OCI-M2 (cell line): ENCODE results near the gene GLT6D1.
"Not testable (repeated sequence)": the region's sequence is repeated elsewhere in the genome, so short reads cannot be mapped to it uniquely, and the experiment has no call there.

Source experiments
- DNase-seq: peaks from one replicate; lab custom pipeline; 2025; ENCODE audit not compliant: unreplicated experiment; lab: John Stamatoyannopoulos, UW

GLT6D1 gene

DNA sequence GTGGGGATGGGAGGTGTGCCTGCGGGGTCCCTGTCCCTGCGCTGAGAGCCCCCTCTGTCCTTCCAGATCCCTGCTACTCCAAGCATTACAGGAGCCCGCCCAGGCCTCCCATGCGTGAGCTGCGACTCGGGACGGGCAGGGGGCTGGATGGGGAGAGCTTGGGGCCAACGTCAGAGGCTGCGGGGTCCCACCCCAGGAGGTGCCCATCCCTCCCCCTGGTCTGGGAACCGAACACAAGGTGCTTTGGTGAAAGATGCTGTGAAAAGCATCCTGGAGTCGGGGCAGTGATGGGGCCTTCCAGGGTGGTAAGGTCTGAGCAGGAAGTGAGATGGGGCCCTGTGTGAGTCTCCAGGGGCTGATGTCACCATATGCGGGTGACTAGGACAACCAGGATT is 26.5 kb upstream of the GLT6D1 start:
- no peak for DNase-seq

DNA sequence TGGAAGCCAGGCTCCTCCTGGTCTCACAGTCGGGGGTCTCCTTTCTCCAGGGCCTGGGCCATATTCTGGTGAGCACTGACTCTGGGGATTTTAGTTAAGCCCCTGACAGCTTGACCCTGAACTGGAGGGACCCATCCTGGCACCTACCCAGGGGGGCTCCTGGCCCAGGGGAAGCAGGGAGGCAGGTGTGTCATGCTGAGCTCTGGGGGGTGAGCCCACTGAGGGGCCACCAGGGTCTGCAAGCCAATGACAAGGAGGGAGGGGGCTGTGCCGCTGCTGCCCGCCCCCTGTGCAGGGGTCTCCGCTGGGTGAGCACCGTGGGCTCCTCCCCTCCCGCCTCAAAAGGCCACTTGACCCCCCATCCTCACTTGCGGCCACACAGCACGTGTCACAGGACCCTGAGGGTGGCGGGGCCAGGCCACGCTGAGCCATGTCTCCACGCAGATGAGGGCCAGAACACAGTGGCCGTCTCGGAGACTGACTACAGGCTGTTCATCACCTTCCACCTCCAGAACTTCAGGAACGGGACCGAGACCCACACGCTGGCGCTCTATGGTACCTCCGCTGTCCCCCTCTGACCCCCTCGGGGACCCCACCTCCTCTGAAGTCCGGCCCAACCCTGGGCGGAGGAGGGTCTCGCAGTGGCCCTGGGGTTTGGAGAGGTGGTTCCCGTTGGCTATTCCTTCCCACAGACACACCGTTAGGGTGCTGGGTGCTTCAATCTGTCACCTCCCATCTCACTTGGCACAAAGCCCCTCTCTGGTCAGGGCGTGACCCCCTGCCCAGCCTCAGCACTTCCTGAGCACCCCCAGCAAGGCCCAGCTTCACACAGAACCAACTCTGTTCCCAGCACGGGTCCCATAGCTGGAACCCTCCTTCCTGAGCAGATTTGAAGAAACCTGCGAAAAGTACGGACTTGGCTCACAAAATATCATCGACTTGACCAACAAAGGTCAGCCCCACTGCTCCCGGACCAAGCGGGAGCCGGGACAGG is 25.8 kb upstream of the GLT6D1 start:
- DNase-seq, result no peak

GRCh38 chr9:135664266-135664665 is 24.9 kb upstream of the GLT6D1 start:
- DNase-seq, result no peak

DNA sequence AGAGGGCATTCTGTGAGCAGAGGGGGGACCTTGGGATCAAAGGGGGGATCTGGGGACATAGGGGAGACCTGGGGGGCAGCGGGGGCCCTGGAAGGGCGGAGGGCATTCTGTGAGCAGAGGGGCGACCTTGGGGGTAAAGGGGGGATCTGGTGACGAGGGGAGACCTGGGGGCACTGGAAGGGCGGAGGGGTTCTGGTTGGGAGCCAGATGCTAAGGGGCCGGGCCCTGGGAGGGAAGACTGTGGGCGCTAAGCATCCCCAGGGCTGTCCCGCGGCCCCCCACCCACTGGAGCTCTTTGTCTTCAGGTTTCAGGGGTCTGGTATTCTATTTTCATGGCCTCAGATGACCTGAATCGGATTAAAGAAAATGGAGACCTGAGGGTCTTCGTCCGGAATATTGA is 24.5 kb upstream of the GLT6D1 start:
- no peak for DNase-seq

DNA sequence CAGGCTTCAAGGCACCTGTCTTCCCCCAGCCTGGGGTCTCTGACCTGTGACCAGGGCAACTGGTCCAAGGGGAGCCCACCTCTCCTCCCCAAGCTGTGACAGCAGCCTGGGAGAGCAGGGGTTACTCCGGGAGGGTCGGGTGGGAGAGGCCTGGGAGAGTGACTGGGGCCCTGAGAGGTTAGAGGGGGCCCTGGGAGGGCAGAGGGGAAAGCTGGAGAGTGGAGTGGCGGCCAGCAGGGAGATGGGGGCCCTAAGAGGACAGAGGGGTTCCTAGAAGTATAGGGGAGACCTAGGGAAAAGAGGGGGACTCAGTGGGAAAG is 24.1 kb upstream of the GLT6D1 start:
- no peak for DNase-seq

DNA sequence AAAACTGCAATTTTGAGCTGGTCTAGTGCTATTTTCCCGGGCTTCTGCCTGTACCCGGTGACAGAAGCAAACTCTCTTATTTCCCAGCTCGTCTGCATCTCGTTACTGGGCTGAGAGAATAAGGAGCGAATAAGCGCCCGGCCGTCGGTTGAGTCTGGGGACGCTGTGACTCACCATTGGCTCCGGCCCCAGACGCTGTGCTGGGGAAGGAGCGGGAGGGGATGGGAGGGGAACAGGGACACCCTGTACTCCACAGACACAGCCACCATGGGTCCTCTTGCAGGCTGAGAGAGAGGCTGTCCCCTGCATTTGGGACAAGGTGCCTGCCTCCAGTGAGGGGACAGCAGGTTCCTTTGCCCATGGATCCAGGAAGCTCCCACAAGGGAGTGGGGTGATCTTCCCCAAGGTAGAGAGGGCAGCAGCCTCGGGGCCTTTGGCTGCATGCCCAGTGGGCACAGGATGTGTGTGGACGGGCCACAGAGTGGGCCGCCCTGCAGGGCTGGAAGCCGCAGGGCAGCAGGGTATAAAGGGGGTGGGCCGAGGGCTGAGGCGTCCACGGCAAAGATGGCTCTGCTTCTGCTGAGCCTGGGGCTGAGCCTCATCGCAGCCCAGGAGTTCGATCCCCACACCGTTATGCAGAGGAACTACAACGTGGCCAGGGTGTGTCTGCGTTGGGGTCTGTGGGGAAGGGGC is 23.6 kb upstream of the GLT6D1 start, which contains the start of gene LCN9:
TSS of gene LCN9 (plus strand) at position 552 of the 693 bp plus-strand sequence. CDS start at position 565, 13 bp downstream.
- DNase-seq, result no peak

- DNase-seq, result no peak
Observed at GRCh38 chr9:135661816-135662560, 22.6 kb upstream of the GLT6D1 start.

- no peak for DNase-seq
Observed at GRCh38 chr9:135660407-135660806, 21.1 kb upstream of the GLT6D1 start.

DNA sequence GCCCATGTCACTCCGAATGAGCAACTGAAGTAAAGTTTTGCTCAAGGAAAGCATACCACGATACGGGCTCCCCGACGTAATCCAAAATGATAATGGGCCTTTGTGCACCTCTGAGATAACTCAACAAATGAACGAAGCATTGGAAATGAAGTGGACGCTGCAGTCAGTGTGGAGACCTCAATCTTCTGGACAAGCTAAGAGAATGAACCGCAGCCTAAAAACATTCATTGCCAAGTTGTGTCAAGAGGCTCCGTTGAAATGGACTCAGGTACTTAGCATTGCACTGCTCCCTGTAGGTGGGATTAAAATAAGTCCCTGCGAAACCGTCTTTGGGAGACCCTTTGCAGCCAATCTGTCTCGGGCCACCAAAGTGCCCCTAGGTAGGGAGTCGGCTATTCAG is 19.9 kb upstream of the GLT6D1 start:
- no peak for DNase-seq

- no peak for DNase-seq
Observed at GRCh38 chr9:135657416-135657815, 18.1 kb upstream of the GLT6D1 start.

GRCh38 chr9:135655317-135655716 is 16.0 kb upstream of the GLT6D1 start:
- no peak for DNase-seq

DNA sequence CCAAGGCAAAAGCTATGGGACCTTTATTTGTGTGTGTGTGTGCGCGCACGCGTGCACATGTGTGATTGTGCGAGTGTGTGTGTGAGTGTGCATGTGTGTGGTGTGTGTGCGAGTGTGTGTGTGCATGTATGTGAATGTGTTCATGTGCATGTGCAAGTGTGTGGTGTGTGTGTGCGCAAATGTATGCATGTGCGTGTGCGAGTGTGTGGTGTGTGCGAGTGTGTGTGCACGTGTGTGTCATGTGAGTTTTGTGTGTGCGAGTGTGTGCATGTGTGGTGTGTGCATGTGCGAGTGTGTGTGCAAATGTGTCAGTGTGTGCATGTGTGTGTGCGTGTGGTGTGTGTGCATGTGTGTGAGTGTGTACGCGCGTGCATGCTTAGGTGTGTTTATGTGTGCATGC is 11.1 kb upstream of the GLT6D1 start:
- DNase-seq, result no peak

GRCh38 chr9:135649508-135649907 is 10.2 kb upstream of the GLT6D1 start:
- no peak for DNase-seq

GRCh38 chr9:135648494-135649410 is 9.4 kb upstream of the GLT6D1 start:
- DNase-seq, result no peak

GRCh38 chr9:135647884-135648283 is 8.5 kb upstream of the GLT6D1 start:
- DNase-seq, result no peak

DNA sequence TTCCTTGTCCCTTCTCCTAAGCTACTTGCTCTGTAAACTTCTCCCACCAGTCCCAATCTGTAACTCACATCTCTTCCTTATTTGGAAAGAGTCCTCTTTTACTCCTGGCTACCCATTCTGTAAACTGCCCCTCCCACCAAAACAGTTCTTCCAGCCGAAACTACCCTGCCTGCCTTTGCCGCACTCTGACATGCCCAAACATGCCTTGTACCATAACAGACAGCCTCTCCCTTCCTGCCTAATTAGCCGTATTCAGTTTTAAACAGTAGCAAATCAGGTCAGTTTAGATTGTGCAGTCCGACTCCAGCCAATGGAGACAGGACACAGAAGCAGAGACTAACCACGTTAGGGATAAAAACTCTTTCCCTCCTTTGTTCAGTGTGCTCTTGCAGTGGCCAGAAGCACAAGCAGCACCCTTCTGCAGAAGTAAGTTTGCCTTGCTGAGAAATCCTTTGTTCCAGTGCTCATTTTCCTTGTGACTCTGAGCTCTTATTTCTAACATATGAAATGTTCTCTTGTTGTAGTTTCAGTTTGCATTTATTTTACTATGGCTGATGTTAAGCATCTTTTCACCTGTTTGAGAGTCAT is 5.4 kb upstream of the GLT6D1 start:
- DNase-seq, result no peak

DNA sequence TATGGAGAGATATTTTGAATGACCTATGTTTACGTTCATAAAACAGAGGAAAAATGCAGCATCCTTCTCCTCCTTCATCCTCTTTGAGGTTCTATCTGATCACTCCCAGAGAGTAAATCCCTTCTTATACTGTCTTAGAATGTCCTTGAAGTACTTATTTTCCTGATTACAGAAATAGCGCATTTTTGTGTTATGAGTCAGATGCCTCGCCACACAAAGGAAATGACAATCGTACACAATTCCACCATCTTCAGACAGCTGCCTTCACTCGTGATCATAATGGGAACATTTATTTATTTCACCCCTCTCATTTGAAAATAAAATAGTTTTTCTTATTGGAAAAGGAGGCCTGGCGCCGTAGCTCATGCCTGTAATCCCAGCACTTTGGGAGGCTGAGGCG is 2.4 kb upstream of the GLT6D1 start:
- no peak for DNase-seq

DNA sequence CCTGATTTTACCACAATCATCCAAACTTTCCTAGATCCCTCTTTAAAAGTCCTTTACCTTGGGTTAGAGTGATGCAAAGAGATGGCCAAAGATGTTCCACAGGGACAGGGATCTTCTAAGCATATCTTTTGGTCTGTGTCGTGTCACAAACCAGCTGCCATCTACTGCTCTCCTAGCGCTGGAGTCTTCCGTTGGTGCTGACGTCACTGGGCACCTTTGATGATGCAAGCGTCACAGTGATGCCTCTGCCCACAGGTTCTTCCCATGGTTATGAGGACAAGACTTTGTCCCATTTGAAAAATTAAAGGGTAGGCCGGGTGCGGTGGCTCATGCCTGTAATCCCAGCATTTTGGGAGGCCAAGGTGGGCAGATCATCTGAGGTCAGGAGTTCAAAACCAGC is 1.7 kb upstream of the GLT6D1 start:
- DNase-seq, result no peak

GRCh38 chr9:135636930-135637530 is 2.3 kb downstream of the GLT6D1 start:
- DNase-seq, result not testable (repeated sequence)

GRCh38 chr9:135632841-135633240 is 6.5 kb downstream of the GLT6D1 start:
- DNase-seq, result no peak
